HUES64 (cell line): ENCODE results near the gene KAZN.

ENCODE experiments used
- H3K27ac ChIP-seq: 2 replicates; pipeline ENCODE4 v1.7.0; 2013; ENCODE audit warnings: low read depth, low read length, inconsistent platforms
- H3K27me3 ChIP-seq: 2 replicates; pipeline ENCODE4 v1.6.1; 2013; ENCODE audit warnings: mild to moderate bottlenecking, low read length; ENCODE audit not compliant: insufficient read depth
- H3K36me3 ChIP-seq: 2 replicates; pipeline ENCODE4 v1.6.1; 2013; ENCODE audit warnings: mild to moderate bottlenecking, low read length; ENCODE audit not compliant: insufficient read depth
- H3K4me1 ChIP-seq: 2 replicates; pipeline ENCODE4 v1.6.1; 2013; ENCODE audit warnings: mild to moderate bottlenecking, low read length, moderate library complexity; ENCODE audit not compliant: insufficient read depth
- H3K4me3 ChIP-seq: 2 replicates; pipeline ENCODE4 v1.5.1; 2013; ENCODE audit warnings: mild to moderate bottlenecking, low read length, moderate library complexity
- H3K9ac ChIP-seq: 2 replicates; pipeline ENCODE4 v1.6.1; 2013; ENCODE audit warnings: mild to moderate bottlenecking, low read depth, low read length
- H3K9me3 ChIP-seq: 2 replicates; pipeline ENCODE4 v1.6.1; 2013; ENCODE audit warnings: low read depth, low read length; ENCODE audit not compliant: insufficient read depth
- WGBS: fragments of 150-250, 120-280 bp; methylation state at CpG from one replicate; pipeline ENCODE4 v1.1.7; 2013; ENCODE audit warnings: missing lambda C conversion rate; 5-methylcytosine and 5-hydroxymethylcytosine counted together

KAZN gene

GRCh38 chr1:14794906-14795305 is 196.4 kb downstream of the KAZN start:
- H3K36me3 ChIP-seq, result no peaks in the 10 kb centered on the region
- H3K9ac ChIP-seq, result no peak overlapping the region
- no peak overlapping the region for H3K27ac ChIP-seq
- H3K27me3 ChIP-seq, result no peaks in the 10 kb centered on the region
- 94% methylated on average over 5 of the region's 5 CpGs for WGBS
- H3K4me3 ChIP-seq, result no peak overlapping the region
- no peaks in the 10 kb centered on the region for H3K4me1 ChIP-seq
- H3K9me3 ChIP-seq, result no peaks in the 10 kb centered on the region

GRCh38 chr1:14795589-14795988 is 197.1 kb downstream of the KAZN start:
- no peak overlapping the region for H3K9ac ChIP-seq
- no peaks in the 10 kb centered on the region for H3K36me3 ChIP-seq
- WGBS, result 96% methylated on average over 3 of the region's 3 CpGs
- no peaks in the 10 kb centered on the region for H3K4me1 ChIP-seq
- no peak overlapping the region for H3K27ac ChIP-seq
- H3K27me3 ChIP-seq, result no peaks in the 10 kb centered on the region
- no peaks in the 10 kb centered on the region for H3K9me3 ChIP-seq
- no peak overlapping the region for H3K4me3 ChIP-seq

GRCh38 chr1:14800014-14800413 is 201.5 kb downstream of the KAZN start:
- Histone ChIP-seq H3K9me3 (no peaks in the 10 kb centered on the region), H3K36me3 (no peaks in the 10 kb centered on the region), H3K4me3 (no peak overlapping the region), H3K4me1 (no peaks in the 10 kb centered on the region), H3K27ac (no peak overlapping the region), H3K9ac (no peak overlapping the region), H3K27me3 (no peaks in the 10 kb centered on the region)
- WGBS, result 93% methylated on average over 5 of the region's 5 CpGs

GRCh38 chr1:14800500-14801076 is 202.1 kb downstream of the KAZN start:
- WGBS, result 91% methylated on average over 9 of the region's 9 CpGs
- no peaks in the 10 kb centered on the region for H3K36me3 ChIP-seq
- H3K27ac ChIP-seq, result no peak overlapping the region
- H3K4me1 ChIP-seq, result no peaks in the 10 kb centered on the region
- H3K9me3 ChIP-seq, result no peaks in the 10 kb centered on the region
- H3K4me3 ChIP-seq, result no peak overlapping the region
- H3K9ac ChIP-seq, result no peak overlapping the region
- no peaks in the 10 kb centered on the region for H3K27me3 ChIP-seq

- H3K27ac ChIP-seq, result no peak overlapping the region
- no peaks in the 10 kb centered on the region for H3K4me1 ChIP-seq
- no peak overlapping the region for H3K4me3 ChIP-seq
- peaks cover 21% of the 10 kb centered on the region for H3K9me3 ChIP-seq
- no peaks in the 10 kb centered on the region for H3K36me3 ChIP-seq
- 90% methylated on average over 19 of the region's 19 CpGs for WGBS
- no peaks in the 10 kb centered on the region for H3K27me3 ChIP-seq
- H3K9ac ChIP-seq, result no peak overlapping the region
Observed at GRCh38 chr1:14803002-14803789, 204.7 kb downstream of the KAZN start.

GRCh38 chr1:14804626-14805025 is 206.1 kb downstream of the KAZN start:
- H3K27me3 ChIP-seq, result no peaks in the 10 kb centered on the region
- no peaks in the 10 kb centered on the region for H3K36me3 ChIP-seq
- no peak overlapping the region for H3K9ac ChIP-seq
- 61% methylated on average over 4 of the region's 5 CpGs for WGBS
- no peak overlapping the region for H3K4me3 ChIP-seq
- H3K9me3 ChIP-seq, result peaks cover 24% of the 10 kb centered on the region
- no peaks in the 10 kb centered on the region for H3K4me1 ChIP-seq
- H3K27ac ChIP-seq, result no peak overlapping the region

GRCh38 chr1:14806772-14807171 is 208.3 kb downstream of the KAZN start:
- no peak overlapping the region for H3K4me3 ChIP-seq
- 90% methylated on average over 2 of the region's 2 CpGs for WGBS
- no peak overlapping the region for H3K9ac ChIP-seq
- peaks cover 24% of the 10 kb centered on the region for H3K9me3 ChIP-seq
- H3K27me3 ChIP-seq, result no peaks in the 10 kb centered on the region
- H3K27ac ChIP-seq, result no peak overlapping the region
- no peaks in the 10 kb centered on the region for H3K36me3 ChIP-seq
- no peaks in the 10 kb centered on the region for H3K4me1 ChIP-seq

GRCh38 chr1:14808768-14809167 is 210.3 kb downstream of the KAZN start:
- no peak overlapping the region for H3K4me3 ChIP-seq
- WGBS, result 81% methylated on average over 1 of the region's 2 CpGs
- no peaks in the 10 kb centered on the region for H3K4me1 ChIP-seq
- H3K27ac ChIP-seq, result no peak overlapping the region
- no peak overlapping the region for H3K9ac ChIP-seq
- H3K27me3 ChIP-seq, result no peaks in the 10 kb centered on the region
- H3K9me3 ChIP-seq, result peaks cover 24% of the 10 kb centered on the region
- no peaks in the 10 kb centered on the region for H3K36me3 ChIP-seq

GRCh38 chr1:14809191-14809981 is 210.9 kb downstream of the KAZN start:
- no peaks in the 10 kb centered on the region for H3K27me3 ChIP-seq
- 92% methylated on average over 9 of the region's 9 CpGs for WGBS

GRCh38 chr1:14810595-14811361 is 212.3 kb downstream of the KAZN start:
- Histone ChIP-seq H3K9me3 (peaks cover 24% of the 10 kb centered on the region), H3K9ac (no peak overlapping the region), H3K4me3 (no peak overlapping the region), H3K27me3 (no peaks in the 10 kb centered on the region), H3K27ac (no peak overlapping the region), H3K36me3 (no peaks in the 10 kb centered on the region), H3K4me1 (no peaks in the 10 kb centered on the region)
- WGBS, result 89% methylated on average over 7 of the region's 9 CpGs

More at GRCh38 chr1:14809191-14809981, 210.9 kb downstream of the KAZN start:
- no peak overlapping the region for H3K4me3 ChIP-seq
- no peak overlapping the region for H3K9ac ChIP-seq
- H3K4me1 ChIP-seq, result no peaks in the 10 kb centered on the region
- H3K36me3 ChIP-seq, result no peaks in the 10 kb centered on the region
- H3K9me3 ChIP-seq, result peaks cover 24% of the 10 kb centered on the region
- no peak overlapping the region for H3K27ac ChIP-seq

- 94% methylated on average over 3 of the region's 3 CpGs for WGBS
- Histone ChIP-seq H3K9me3 (peaks cover 17% of the 10 kb centered on the region), H3K36me3 (no peaks in the 10 kb centered on the region), H3K4me3 (no peak overlapping the region), H3K27ac (no peak overlapping the region), H3K27me3 (no peaks in the 10 kb centered on the region), H3K4me1 (no peaks in the 10 kb centered on the region), H3K9ac (no peak overlapping the region)
Observed at GRCh38 chr1:14811573-14811972, 213.1 kb downstream of the KAZN start.
